GM21717 (cell line): ENCODE results near the gene ZNF689.

ENCODE experiments used
- ATAC-seq: cut with Tn5 transposase; IDR thresholded peaks from one replicate; pipeline ENCODE4 v1.9.1; 2021; ENCODE audit warnings: mild to moderate bottlenecking, moderate library complexity; ENCODE audit not compliant: unreplicated experiment

Gene ZNF689

GRCh38 chr16:30609926-30610839, at the start of gene ZNF689:
TSS of gene ZNF689 (minus strand) at chr16:30610389. CDS start at chr16:30610041, 348 bp downstream.
- ATAC-seq = peak; percentile 83

- peak; percentile 30 for ATAC-seq
Measured at GRCh38 chr16:30658731-30659506, 48.7 kb upstream of the ZNF689 start.

GRCh38 chr16:30657866-30658730, 47.9 kb upstream of the ZNF689 start, which contains the start of gene FBRS:
TSS of gene FBRS (plus strand) at chr16:30658431. CDS start at chr16:30659519, 1,088 bp downstream.
- ATAC-seq = peak; percentile 61

- no peak for ATAC-seq
Measured at GRCh38 chr16:30656974-30657865, 47.0 kb upstream of the ZNF689 start.

GRCh38 chr16:30656388-30656787, 46.2 kb upstream of the ZNF689 start:
- ATAC-seq = no peak

- no peak for ATAC-seq
Measured at GRCh38 chr16:30655815-30656347, 45.7 kb upstream of the ZNF689 start.

GRCh38 chr16:30654856-30655255, 44.7 kb upstream of the ZNF689 start:
- ATAC-seq = no peak

GRCh38 chr16:30652718-30653117, 42.5 kb upstream of the ZNF689 start:
- no peak for ATAC-seq

GRCh38 chr16:30652005-30652296, 41.8 kb upstream of the ZNF689 start:
- no peak for ATAC-seq

- ATAC-seq = peak; percentile 39
Measured at GRCh38 chr16:30651124-30652004, 41.2 kb upstream of the ZNF689 start.

- peak; percentile 64 for ATAC-seq
Measured at GRCh38 chr16:30650369-30651123, 40.4 kb upstream of the ZNF689 start, which contains the start of gene PRR14. TSS of gene PRR14 (plus strand) at chr16:30650960. CDS start at chr16:30651646, 686 bp downstream.

- ATAC-seq = no peak
Measured at GRCh38 chr16:30649725-30650368, 39.7 kb upstream of the ZNF689 start.

- ATAC-seq = no peak
Measured at GRCh38 chr16:30647274-30647571, 37.0 kb upstream of the ZNF689 start.

- no peak for ATAC-seq
Measured at GRCh38 chr16:30645727-30646126, 35.5 kb upstream of the ZNF689 start.

GRCh38 chr16:30644334-30644830, 34.2 kb upstream of the ZNF689 start:
- no peak for ATAC-seq

GRCh38 chr16:30641378-30641982, 31.3 kb upstream of the ZNF689 start:
- no peak for ATAC-seq

GRCh38 chr16:30637944-30638343, 27.8 kb upstream of the ZNF689 start:
- no peak for ATAC-seq
